ENCODE data around the gene EPB41L2. TPM values are rescaled to one million over a fixed set of nuclear protein-coding genes. Genes with fewer than 3 reads are reported as not detected.
"Not testable (repeated sequence)": the region's sequence is repeated elsewhere in the genome, so short reads cannot be mapped to it uniquely, and the experiment has no call there.

Gene EPB41L2
- polyA plus RNA-seq, 5 donors: 174 to 333 (median 271) TPM

DNA sequence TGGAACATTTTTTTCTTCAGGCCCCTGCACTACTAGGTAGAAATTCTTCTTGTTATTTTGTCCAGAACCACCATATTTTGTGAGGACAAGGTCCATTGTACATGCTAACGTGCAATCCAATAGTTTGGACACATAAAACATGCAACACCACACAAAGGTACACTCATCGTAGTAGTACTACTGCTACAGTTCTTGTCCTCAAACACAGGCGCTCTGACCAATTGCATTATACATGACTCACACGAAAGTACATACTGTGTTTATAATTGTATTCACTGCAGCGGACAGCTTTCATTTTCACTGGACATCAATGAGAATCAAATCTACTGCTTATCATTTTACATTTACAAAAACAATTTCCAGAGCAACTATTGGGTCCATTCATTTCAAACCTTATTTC, 251.1 kb downstream of the EPB41L2 start:
- DNase-seq: no peak

DNA sequence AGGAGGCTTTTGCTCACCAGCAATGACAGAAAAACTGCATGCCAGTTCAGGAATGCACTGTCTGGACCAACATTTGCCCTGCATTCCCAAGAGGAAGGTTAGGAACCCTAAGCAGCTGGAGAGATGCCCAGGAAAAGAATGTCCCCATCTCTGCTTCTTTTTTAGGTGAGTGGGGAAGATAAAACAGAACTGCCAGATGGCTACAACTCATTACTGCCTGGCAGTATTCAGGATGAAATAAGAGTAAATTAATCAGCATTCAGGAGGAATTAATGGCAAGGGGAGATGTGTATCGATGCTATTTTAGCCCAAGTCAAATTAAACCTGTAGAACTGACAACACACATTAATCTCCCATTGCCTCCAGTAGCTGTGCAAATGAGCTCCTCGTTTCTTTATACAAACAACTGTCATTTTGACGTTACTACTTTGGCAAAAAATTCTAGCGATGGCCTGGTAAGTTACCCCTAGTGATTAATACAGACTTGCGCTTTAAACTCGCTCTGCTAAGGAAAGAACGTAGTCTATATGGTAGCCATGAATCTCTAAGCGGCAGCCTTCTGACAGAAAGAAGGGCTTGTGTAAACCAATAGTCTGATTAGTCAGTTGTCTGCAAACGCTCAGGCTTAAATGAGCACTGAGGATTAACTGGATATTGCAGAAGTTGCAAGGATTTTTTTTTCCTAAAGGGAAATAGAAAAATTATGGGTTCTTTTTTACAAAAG, 252.6 kb downstream of the EPB41L2 start:
- DNase-seq: no peak

DNA sequence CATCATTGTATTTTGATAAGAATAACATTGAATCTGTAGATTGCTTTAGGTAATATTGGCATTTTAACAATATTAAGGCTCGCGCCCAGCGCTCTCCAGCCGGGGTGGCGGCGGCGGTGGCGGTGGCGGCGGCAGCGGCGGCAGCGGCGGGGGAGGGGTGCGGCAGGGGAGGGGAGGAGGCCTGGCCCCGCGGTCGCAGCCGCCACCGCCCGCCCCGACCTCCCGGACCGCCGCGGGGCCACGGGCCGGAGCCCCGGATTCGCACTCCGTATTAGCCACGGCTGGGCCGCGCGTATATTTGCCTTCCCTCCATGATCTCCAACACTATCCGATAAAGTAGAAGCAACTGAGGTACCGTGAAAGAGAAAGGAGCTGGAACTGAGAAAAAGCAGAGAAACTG, 261.7 kb downstream of the EPB41L2 start:
- not testable (repeated sequence) for DNase-seq

DNA sequence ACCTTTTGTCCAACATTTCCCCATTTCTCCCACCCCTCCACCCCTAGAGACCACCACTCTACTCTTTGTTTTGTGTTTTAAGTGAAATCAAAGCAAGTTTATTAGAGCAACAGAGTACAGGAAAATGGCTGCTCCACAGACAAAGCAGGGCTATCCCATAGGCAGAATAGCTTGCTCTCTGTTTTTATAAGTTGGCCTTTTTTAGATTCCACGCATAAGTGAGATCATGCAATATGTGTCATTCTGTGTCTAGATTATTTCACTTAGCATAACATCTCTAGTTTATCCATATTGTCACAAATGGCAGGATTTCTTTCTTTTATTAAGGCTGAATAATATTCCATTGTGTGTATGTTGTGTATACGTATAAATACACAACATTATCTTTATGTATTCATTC, 266.0 kb downstream of the EPB41L2 start:
- no peak for DNase-seq

DNA sequence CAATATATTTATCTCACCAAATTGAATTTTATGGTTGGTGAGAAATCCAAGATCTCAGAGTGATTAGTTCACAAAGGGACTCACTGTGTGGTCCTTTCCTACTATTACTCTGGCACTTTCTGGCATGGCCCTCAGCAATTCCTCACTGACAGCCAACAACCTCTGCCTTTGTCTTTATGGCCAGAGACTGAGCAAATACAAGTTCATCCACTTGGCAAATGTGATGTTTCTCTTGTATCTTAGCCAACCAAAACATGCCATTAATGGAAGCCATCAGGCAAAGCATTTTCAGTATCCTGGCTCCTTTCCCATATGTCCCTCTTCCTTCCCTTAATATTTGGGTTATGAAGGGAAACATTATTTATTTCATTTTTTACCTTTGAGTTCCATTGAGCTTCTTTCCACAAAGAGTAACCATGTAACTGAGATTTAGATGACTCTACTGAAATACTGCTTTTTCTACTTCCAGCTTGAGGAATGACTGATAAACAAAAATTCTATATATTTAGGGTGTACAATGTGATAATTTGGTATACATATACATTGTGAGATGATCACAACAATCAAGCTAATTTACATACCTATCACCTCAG, 266.6 kb downstream of the EPB41L2 start:
- DNase-seq: peak in 1 of 2 donors; percentile 18

DNA sequence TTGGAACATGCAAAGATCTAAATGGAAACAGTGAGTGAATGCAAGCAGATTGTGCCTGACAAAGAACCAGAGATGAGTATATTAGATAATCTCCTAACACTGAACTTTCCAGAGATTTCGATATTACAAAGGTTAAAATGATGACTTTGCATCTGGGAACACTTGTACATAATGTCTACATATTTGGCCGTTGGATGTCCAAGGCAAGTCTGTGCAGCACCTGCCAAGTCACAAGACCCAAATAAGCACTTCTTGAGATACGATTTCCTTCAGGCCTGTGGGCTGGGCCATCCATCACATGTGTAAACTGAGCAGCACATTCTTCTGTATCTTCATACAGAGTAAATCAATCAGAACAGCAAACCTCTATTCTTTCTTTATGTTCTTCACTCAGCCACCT, 268.3 kb downstream of the EPB41L2 start:
- no peak for DNase-seq

DNA sequence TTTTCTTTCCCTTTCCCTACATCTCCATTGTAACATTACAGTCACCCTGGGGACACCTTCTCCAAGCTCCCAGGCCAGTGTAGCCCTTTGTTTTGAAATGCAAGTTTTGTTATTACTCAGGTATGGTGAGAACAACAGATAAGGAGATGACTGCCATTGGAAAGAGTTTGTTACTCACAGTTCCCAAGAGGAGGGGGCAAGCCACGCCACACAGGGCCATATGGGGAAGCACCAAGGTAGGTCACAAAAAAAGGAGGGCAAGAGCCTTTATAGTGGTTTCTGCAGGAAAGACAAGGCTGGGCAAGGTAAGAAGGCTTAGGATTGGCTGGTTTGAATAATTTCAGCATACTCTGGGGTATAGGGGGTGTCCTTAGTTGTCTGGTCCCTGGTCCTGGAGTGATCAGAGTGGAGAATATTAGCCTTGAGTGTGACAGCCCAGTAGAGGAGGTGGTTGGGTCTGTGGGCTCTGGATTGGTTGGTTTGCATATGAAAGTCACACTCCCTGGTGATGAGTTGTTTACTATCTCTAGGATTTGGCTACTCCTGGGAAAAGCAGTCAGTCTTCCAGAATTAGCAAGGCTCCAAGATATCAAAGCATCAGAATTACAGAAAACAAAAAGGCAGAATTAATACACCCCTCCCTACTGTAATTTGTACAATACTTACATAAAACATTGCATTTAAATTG, 268.9 kb downstream of the EPB41L2 start:
- no peak for DNase-seq

Other genes starting within 250 kb of the EPB41L2 start
- gene SMLR1, start 235.8 kb downstream of the EPB41L2 start, polyA plus RNA-seq (ENCODE audit: insufficient read depth in 1 of 5, insufficient read length in 5 of 5, low replicate concordance in 1 of 5): under 1 TPM; 0.08 to 0.33 (median 0.16) TPM
- 10 to 100 TPM; 17.1 to 27.6 (median 23.5) TPM for gene AKAP7, start 72.2 kb upstream of the EPB41L2 start, polyA plus RNA-seq (ENCODE audit: insufficient read depth in 1 of 5, insufficient read length in 5 of 5, low replicate concordance in 1 of 5)